Heart left ventricle (tissue), 16 donors: ENCODE measurements around the gene C12orf43. TPM values are rescaled to one million over a fixed set of nuclear protein-coding genes. Genes with fewer than 3 reads are reported as not detected.

Source experiments
- ATAC-seq, 4 donors: fragments of 200-7000 bp; cut with Tn5 transposase; one replicate each; pipeline ENCODE4 v1.9.1; 2020 to 2022; ENCODE audit warnings: moderate library complexity in 4 of 4, mild to moderate bottlenecking in 3 of 4, moderate number of reproducible peaks in 1 of 4
- DNase-seq, 5 donors: peaks; one replicate each; pipeline ENCODE4 v3.0.0-alpha.2; 2020
- H3K27ac ChIP-seq, 12 donors: fragments of 200-600 bp; sonication (generic) in 4 of 12; one replicate each; pipeline versions ENCODE4 v1.5.0 to v1.8.0; 2016 to 2022; ENCODE audit warnings: mild to moderate bottlenecking in 2 of 12
- H3K27me3 ChIP-seq, 9 donors: fragments of 200-600 bp; sonication (generic) in 2 of 9; one replicate each; pipeline versions ENCODE4 v1.5.1 to v1.8.0; 2016 to 2022; ENCODE audit warnings: mild to moderate bottlenecking in 3 of 9
- H3K36me3 ChIP-seq, 9 donors: fragments of 200-600 bp; sonication (generic) in 2 of 9; one replicate each; pipeline versions ENCODE4 v1.5.0 to v1.8.0; 2018 to 2022; ENCODE audit warnings: mild to moderate bottlenecking in 2 of 9
- H3K4me1 ChIP-seq, 12 donors: fragments of 200-600 bp; sonication (generic) in 4 of 12; one replicate each; pipeline versions ENCODE4 v1.5.0 to v1.8.0; 2016 to 2022; ENCODE audit warnings: mild to moderate bottlenecking in 3 of 12
- H3K4me3 ChIP-seq, 12 donors: fragments of 200-600 bp; sonication (generic) in 4 of 12; one replicate each; pipeline versions ENCODE4 v1.5.0 to v1.8.0; 2017 to 2022; ENCODE audit warnings: mild to moderate bottlenecking in 9 of 12, moderate library complexity in 4 of 12
- H3K9me3 ChIP-seq, 12 donors: fragments of 200-600 bp; sonication (generic) in 4 of 12; one replicate each; pipeline versions ENCODE4 v1.5.0 to v1.8.0; 2016 to 2022; ENCODE audit warnings: mild to moderate bottlenecking in 1 of 12
- CTCF ChIP-seq, 12 donors: fragments of 200-600 bp; sonication (generic) in 4 of 12; IDR thresholded peaks; one replicate each; pipeline versions ENCODE4 v1.5.0 to v1.8.0; 2018 to 2022; ENCODE audit warnings: antibody characterized with exemption in 12 of 12, mild to moderate bottlenecking in 5 of 12
- POLR2A ChIP-seq, 2 donors: fragments of 450-650 bp; IDR thresholded peaks; one replicate each; pipeline ENCODE4 v1.6.1; 2017; ENCODE audit warnings: antibody characterized with exemption in 2 of 2, mild to moderate bottlenecking in 2 of 2, moderate library complexity in 2 of 2
- WGBS, 4 donors: extraction: QIAGEN DNeasy Blood & Tissue Kit in 2 of 4; methylation state at CpG; one replicate each; pipeline versions ENCODE4 v1.1.5 to v1.1.7; 2013 to 2018; 5-methylcytosine and 5-hydroxymethylcytosine counted together
- intact Hi-C, 10 donors: fragments of 100-400 bp; cut with DNase I; formaldehyde crosslinking; loops; one replicate each; pipeline versions ENCODE4 v1.11.1 to v1.14.2; 2022
- polyA plus RNA-seq, 2 donors: library from polyadenylated mRNA; stranded (reverse); fragments of 200-250 nt; gene quantifications; one replicate each; pipeline ENCODE4 v1.2.3, GENCODE V29; 2013
- total RNA-seq, 9 donors: library from RNA; depleted of rRNA in 2 of 9; stranded (reverse); fragments of >200 nt in 2 of 9; fragmentation: NEBNext Ultra II Directional in 3 of 9; extraction: Animal tissue kit (Norgen Biotek cat#: 25700) in 3 of 9; gene quantifications; one replicate each; pipeline versions ENCODE4 v1.1.0 to v1.2.4, GENCODE V29; 2016 to 2023
- donor health status: ischemic (EF 13 %, LVEDD 7.1; RV severe dilation, severe dysfunction).
- donor health status: healthy with polysubstance abuse.
- donor health status: DM: no; HTN: yes; CAD: no.
- donor health status: DM: no; HTN: no; CAD: no.
- donor health status: ischemic (EF 25% LVEDD 6.9; RV normal size, moderate dysfunction).
- donor health status: ischemic (EF 25% LVEDD 5.7; RV mildly dilated, moderate dysfunction).
- donor health status: healthy.
- donor health status: DM: yes; HTN: yes; CAD: no.
- donor health status: ischemic (EF 35%, LVEDD 5.7; RV mildly dilated, moderate dysfunction).
- donor health status: nonischemic (EF 11% LVEDD 7.7; RV severe dilation, severe dysfunction).
- donor health status: DM: yes; HTN: yes; CAD: no.
- donor health status: PGD.
- donor health status: ischemic (EF 29% LVEDD 5.4; RV normal size, mild dysfunction).
- donor health status: nonischemic (EF 23%, LVEDD 6.1; RV moderate dilation, normal function).

C12orf43 gene
- total and polyA plus RNA-seq, 11 donors = 5.9 to 16.3 (median 9.2) TPM

- WGBS, 4 donors = 36 to 43% (median 42%) methylated on average over 20 to 23 of the region's 23 CpGs
- Histone ChIP-seq H3K4me1 (peaks cover 0 to 7% (median 0%) of the 10 kb centered on the region in 12 donors), H3K27ac (no peak overlapping the region), H3K27me3 (peaks cover 0 to 21% (median 0%) of the 10 kb centered on the region in 9 donors), H3K4me3 (no peak overlapping the region), H3K9me3 (no peaks in the 10 kb centered on the region), H3K36me3 (peaks cover 0 to 30% (median 20%) of the 10 kb centered on the region in 9 donors)
- intact Hi-C loops = loop anchor here in 1 of 10 donors (10.0 kb wide), 1 partner anchor 95 kb away; no protein-coding TSS in a partner anchor
- ATAC-seq (peak in 1 of 4 donors; percentile 32), DNase-seq (no peak)
- TF ChIP-seq POLR2A (IDR thresholded peaks at IDR 0.05) (no peak), CTCF (IDR thresholded peaks at IDR 0.05) (no peak)
Measured at GRCh38 chr12:120999191-121000120, 16.8 kb downstream of the C12orf43 start.

- no peak for DNase-seq
- intact Hi-C loops = no loop called here
Measured at GRCh38 chr12:120998435-120998834, 17.9 kb downstream of the C12orf43 start.

GRCh38 chr12:120997448-120997847, 18.8 kb downstream of the C12orf43 start:
- peaks cover 0 to 21% (median 0%) of the 10 kb centered on the region in 9 donors for H3K27me3 ChIP-seq
- no peak for TF ChIP-seq POLR2A (IDR thresholded peaks at IDR 0.05)
- no peak for TF ChIP-seq CTCF (IDR thresholded peaks at IDR 0.05)
- H3K4me3 ChIP-seq = no peak overlapping the region
- H3K36me3 ChIP-seq = peaks cover 0 to 10% (median under 1%) of the 10 kb centered on the region in 9 donors
- peaks cover 0 to 7% (median 0%) of the 10 kb centered on the region in 12 donors for H3K4me1 ChIP-seq
- WGBS, 4 donors = 69 to 84% (median 82%) methylated on average over 4 to 9 of the region's 9 CpGs
- DNase-seq = no peak
- intact Hi-C loops = no loop called here
- no peak overlapping the region for H3K27ac ChIP-seq
- ATAC-seq = no peak
- H3K9me3 ChIP-seq = no peaks in the 10 kb centered on the region

More at GRCh38 chr12:120998435-120998834, 17.9 kb downstream of the C12orf43 start:
- no peak overlapping the region for H3K27ac ChIP-seq
- H3K4me1 ChIP-seq = peaks cover 0 to 7% (median 0%) of the 10 kb centered on the region in 12 donors
- WGBS, 4 donors = 82 to 90% (median 86%) methylated on average over 3 of the region's 3 CpGs
- H3K9me3 ChIP-seq = no peaks in the 10 kb centered on the region
- H3K27me3 ChIP-seq = peaks cover 0 to 21% (median 0%) of the 10 kb centered on the region in 9 donors
- no peak overlapping the region for H3K4me3 ChIP-seq
- no peak for ATAC-seq
- H3K36me3 ChIP-seq = peaks cover 0 to 19% (median 10%) of the 10 kb centered on the region in 9 donors
- no peak for TF ChIP-seq CTCF (IDR thresholded peaks at IDR 0.05)
- TF ChIP-seq POLR2A (IDR thresholded peaks at IDR 0.05) = no peak

GRCh38 chr12:120996133-120996746, 20.0 kb downstream of the C12orf43 start:
- Histone ChIP-seq H3K4me3 (no peak overlapping the region), H3K36me3 (no peaks in the 10 kb centered on the region), H3K9me3 (no peaks in the 10 kb centered on the region), H3K27ac (no peak overlapping the region), H3K27me3 (peaks cover 0 to 21% (median 0%) of the 10 kb centered on the region in 9 donors), H3K4me1 (peaks cover 0 to 7% (median 0%) of the 10 kb centered on the region in 12 donors)
- DNase-seq = no peak
- TF ChIP-seq POLR2A (IDR thresholded peaks at IDR 0.05) = no peak
- TF ChIP-seq CTCF (IDR thresholded peaks at IDR 0.05) = no peak
- ATAC-seq = no peak
- WGBS, 4 donors = 79 to 92% (median 88%) methylated on average over 5 to 11 of the region's 11 CpGs
- intact Hi-C loops = no loop called here
